ENCODE data around the gene ANKRD12. TPM values are rescaled to one million over a fixed set of nuclear protein-coding genes. Genes with fewer than 3 reads are reported as not detected.

ANKRD12 gene
- total RNA-seq, 6 donors from 2014 or later: 32.8 to 80.7 (median 65.6) TPM

DNA sequence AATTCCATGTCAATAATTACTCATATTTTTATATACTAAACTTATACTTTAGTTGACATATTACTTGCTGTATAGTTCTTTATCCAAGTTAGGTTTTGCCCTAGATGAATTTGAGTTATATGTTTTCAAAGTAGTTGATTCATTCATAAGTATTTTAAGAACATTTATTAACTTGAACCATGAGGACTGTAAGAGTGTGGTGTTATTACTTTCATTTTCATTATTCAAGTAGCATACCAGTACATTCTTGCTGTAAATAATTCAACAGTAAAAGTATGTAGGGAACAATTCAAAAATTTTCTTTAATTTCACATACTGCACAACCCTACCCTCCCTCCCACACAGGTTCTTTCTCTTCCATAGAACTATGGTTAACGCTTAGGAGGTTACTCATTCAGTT, 75.4 kb downstream of the ANKRD12 start:
- 80 to 88% methylated on average over 1 of the region's 1 CpG for WGBS, 2 donors
- Histone ChIP-seq H3K27me3 (no peaks in the 10 kb centered on the region), H3K27ac (no peak overlapping the region), H3K4me3 (no peak overlapping the region), H3K4me1 (peaks cover 0 to 6% (median 0%) of the 10 kb centered on the region in 4 donors), H3K36me3 (peaks cover 0 to 58% (median 5%) of the 10 kb centered on the region in 4 donors), H3K9me3 (no peaks in the 10 kb centered on the region)
- DNase-seq (no peak), ATAC-seq (ENCODE audit: low FRiP score in 2 of 2) (no peak)
- TF ChIP-seq, protein P1, sequence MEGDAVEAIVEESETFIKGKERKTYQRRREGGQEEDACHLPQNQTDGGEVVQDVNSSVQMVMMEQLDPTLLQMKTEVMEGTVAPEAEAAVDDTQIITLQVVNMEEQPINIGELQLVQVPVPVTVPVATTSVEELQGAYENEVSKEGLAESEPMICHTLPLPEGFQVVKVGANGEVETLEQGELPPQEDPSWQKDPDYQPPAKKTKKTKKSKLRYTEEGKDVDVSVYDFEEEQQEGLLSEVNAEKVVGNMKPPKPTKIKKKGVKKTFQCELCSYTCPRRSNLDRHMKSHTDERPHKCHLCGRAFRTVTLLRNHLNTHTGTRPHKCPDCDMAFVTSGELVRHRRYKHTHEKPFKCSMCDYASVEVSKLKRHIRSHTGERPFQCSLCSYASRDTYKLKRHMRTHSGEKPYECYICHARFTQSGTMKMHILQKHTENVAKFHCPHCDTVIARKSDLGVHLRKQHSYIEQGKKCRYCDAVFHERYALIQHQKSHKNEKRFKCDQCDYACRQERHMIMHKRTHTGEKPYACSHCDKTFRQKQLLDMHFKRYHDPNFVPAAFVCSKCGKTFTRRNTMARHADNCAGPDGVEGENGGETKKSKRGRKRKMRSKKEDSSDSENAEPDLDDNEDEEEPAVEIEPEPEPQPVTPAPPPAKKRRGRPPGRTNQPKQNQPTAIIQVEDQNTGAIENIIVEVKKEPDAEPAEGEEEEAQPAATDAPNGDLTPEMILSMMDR (IDR thresholded peaks at IDR 0.05): no peak
- TF ChIP-seq POLR2A (IDR thresholded peaks at IDR 0.05) (no peak), POLR2AphosphoS5 (IDR thresholded peaks at IDR 0.05) (no peak), EP300 (IDR thresholded peaks at IDR 0.05) (no peak)

DNA sequence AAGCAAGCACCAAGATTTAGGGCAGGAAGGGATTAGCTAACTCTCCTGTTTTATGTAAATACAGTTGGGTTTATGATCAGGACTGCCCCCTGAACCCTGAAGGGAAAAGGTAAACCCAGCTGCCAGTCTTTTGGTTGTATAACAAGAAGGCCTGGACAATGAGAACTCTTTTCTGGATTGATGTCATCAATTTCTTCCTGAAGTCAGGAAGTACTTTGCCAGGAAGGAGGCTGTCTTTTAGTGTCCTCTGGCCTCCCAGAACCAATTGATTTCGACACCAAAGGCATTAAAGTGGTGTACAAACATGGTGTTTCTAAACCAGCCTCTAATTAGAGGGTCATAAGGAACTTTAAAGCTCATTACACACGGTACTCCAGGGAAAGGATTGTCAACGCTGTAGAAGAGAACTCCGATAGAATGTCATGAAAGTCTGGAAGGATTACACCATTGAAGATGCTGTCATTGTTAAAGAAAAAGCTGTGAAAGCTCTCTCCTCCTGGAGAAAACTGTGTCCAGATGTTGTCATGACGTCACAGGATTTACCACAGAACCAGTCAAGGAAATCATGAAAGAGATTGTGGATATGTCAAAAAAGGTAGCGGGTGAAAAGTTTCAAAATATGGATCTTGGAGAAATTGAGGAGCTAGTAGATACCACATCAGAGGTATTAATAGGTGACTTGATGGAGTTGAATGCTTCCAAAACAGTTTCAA, 78.8 kb downstream of the ANKRD12 start:
- Histone ChIP-seq H3K36me3 (peaks cover 2 to 62% (median 5%) of the 10 kb centered on the region in 4 donors), H3K4me3 (no peak overlapping the region), H3K27me3 (no peaks in the 10 kb centered on the region), H3K4me1 (peaks cover 0 to 6% (median 0%) of the 10 kb centered on the region in 4 donors), H3K27ac (no peak overlapping the region), H3K9me3 (no peaks in the 10 kb centered on the region)
- WGBS, 2 donors: 67 to 75% methylated on average over 6 of the region's 6 CpGs
- TF ChIP-seq, protein P1 (IDR thresholded peaks at IDR 0.05): no peak
- no peak for TF ChIP-seq POLR2AphosphoS5 (IDR thresholded peaks at IDR 0.05)
- TF ChIP-seq POLR2A (IDR thresholded peaks at IDR 0.05): no peak
- no peak for TF ChIP-seq EP300 (IDR thresholded peaks at IDR 0.05)
- DNase-seq (no peak), ATAC-seq (ENCODE audit: low FRiP score in 2 of 2) (no peak)

DNA sequence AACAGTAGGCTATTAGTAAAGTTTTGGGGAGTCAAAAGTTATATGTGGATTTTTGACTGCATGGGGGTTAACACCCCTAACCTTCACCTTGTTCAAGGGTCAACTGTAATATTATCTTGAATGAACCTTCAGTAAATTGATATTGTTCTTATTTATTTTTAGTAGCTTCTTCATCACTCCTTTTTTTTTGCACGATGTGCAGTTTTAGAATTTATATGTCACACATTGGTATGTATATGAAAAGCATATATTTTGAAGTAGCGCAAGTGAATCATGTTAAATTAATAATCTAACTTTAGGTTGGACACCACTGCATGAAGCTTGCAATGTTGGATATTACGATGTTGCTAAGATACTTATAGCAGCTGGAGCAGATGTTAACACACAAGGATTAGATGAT, 79.9 kb downstream of the ANKRD12 start:
- H3K27ac ChIP-seq: no peak overlapping the region
- H3K27me3 ChIP-seq: no peaks in the 10 kb centered on the region
- ATAC-seq (ENCODE audit: low FRiP score in 2 of 2) (no peak), DNase-seq (no peak)
- TF ChIP-seq POLR2A (IDR thresholded peaks at IDR 0.05) (no peak), POLR2AphosphoS5 (IDR thresholded peaks at IDR 0.05) (no peak), EP300 (IDR thresholded peaks at IDR 0.05) (no peak)
- TF ChIP-seq, protein P1 (IDR thresholded peaks at IDR 0.05): no peak
- H3K9me3 ChIP-seq: no peaks in the 10 kb centered on the region
- H3K4me3 ChIP-seq: no peak overlapping the region
- 94 to 96% methylated on average over 3 of the region's 3 CpGs for WGBS, 2 donors
- H3K4me1 ChIP-seq: peaks cover 0 to 6% (median 0%) of the 10 kb centered on the region in 4 donors
- H3K36me3 ChIP-seq: peaks cover 2 to 60% (median 3%) of the 10 kb centered on the region in 4 donors

DNA sequence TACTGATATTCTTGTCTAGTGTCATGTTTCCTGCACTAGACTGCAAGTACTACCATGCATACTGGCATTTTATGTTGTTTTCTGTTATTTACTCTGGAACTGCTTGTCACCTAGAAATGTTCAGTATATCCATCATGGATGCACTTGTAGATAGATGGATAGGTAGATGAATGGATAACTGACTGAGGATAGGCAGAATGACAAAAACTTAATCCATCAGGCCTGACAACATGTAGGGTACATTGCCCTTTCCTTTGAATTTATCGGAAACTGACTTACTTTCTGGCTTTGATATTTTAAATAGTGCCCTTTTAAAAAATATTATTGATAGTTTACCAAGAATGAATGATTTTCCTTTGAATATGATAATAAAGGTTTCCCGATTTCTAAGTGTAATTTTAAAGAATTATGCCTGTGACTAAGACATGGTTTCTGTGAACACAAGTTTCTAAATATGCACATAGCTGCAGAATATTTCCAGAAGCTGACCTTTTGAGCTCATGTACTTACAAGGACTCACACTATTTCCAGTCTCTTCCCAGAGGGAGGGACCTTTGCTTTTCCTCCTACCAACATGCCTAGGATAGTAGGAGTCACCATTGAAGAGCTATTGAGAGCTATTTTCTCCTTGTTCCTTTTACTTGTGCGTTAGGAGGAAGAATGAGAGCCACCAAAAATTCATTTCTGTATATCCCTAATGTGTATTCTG, 81.3 kb downstream of the ANKRD12 start:
- no peak overlapping the region for H3K4me3 ChIP-seq
- H3K9me3 ChIP-seq: no peaks in the 10 kb centered on the region
- H3K4me1 ChIP-seq: no peaks in the 10 kb centered on the region
- TF ChIP-seq POLR2AphosphoS5 (IDR thresholded peaks at IDR 0.05) (no peak), EP300 (IDR thresholded peaks at IDR 0.05) (no peak), POLR2A (IDR thresholded peaks at IDR 0.05) (no peak)
- TF ChIP-seq, protein P1 (IDR thresholded peaks at IDR 0.05): no peak
- ATAC-seq (ENCODE audit: low FRiP score in 2 of 2): no peak
- peaks cover 0 to 57% (median 4%) of the 10 kb centered on the region in 4 donors for H3K36me3 ChIP-seq
- no peaks in the 10 kb centered on the region for H3K27me3 ChIP-seq
- DNase-seq: no peak
- no peak overlapping the region for H3K27ac ChIP-seq
- WGBS, 2 donors: 86 to 93% methylated on average over 3 of the region's 3 CpGs

All from upper lobe of left lung (tissue), 6 donors.